ENCODE results near the gene ADAM22.

ADAM22 gene

GRCh38 chr7:87959336-87959735 lies 25.3 kb downstream of the ADAM22 start:
- FAIRE-seq: no peak

GRCh38 chr7:87960239-87960638 lies 26.2 kb downstream of the ADAM22 start:
- FAIRE-seq: no peak

- FAIRE-seq: no peak
Measured at GRCh38 chr7:87961754-87962153, 27.7 kb downstream of the ADAM22 start.

GRCh38 chr7:87966271-87966670 lies 32.2 kb downstream of the ADAM22 start:
- FAIRE-seq: no peak

GRCh38 chr7:87968021-87968420 lies 34.0 kb downstream of the ADAM22 start:
- FAIRE-seq: no peak

- FAIRE-seq: no peak
Measured at GRCh38 chr7:87982116-87982515, 48.1 kb downstream of the ADAM22 start.

- no peak for FAIRE-seq
Measured at GRCh38 chr7:87984088-87984487, 50.0 kb downstream of the ADAM22 start.

- FAIRE-seq: no peak
Measured at GRCh38 chr7:87993269-87993668, 59.2 kb downstream of the ADAM22 start.

GRCh38 chr7:87999261-87999660 lies 65.2 kb downstream of the ADAM22 start:
- FAIRE-seq: no peak

- FAIRE-seq: no peak
Measured at GRCh38 chr7:88001744-88002530, 67.9 kb downstream of the ADAM22 start.

- FAIRE-seq: no peak
Measured at GRCh38 chr7:88002617-88003016, 68.6 kb downstream of the ADAM22 start.

- FAIRE-seq: no peak
Measured at GRCh38 chr7:88003581-88003980, 69.5 kb downstream of the ADAM22 start.

- FAIRE-seq: no peak
Measured at GRCh38 chr7:88005191-88005590, 71.1 kb downstream of the ADAM22 start.

GRCh38 chr7:88009651-88010050 lies 75.6 kb downstream of the ADAM22 start:
- FAIRE-seq: no peak

- FAIRE-seq: no peak
Measured at GRCh38 chr7:88012086-88012485, 78.0 kb downstream of the ADAM22 start.

GRCh38 chr7:88013981-88014380 lies 79.9 kb downstream of the ADAM22 start:
- FAIRE-seq: no peak

GRCh38 chr7:88014581-88014980 lies 80.5 kb downstream of the ADAM22 start:
- no peak for FAIRE-seq

- no peak for FAIRE-seq
Measured at GRCh38 chr7:88015309-88015708, 81.3 kb downstream of the ADAM22 start.

- no peak for FAIRE-seq
Measured at GRCh38 chr7:88018501-88018900, 84.5 kb downstream of the ADAM22 start.

- no peak for FAIRE-seq
Measured at GRCh38 chr7:88020953-88021665, 87.1 kb downstream of the ADAM22 start.

- no peak for FAIRE-seq
Measured at GRCh38 chr7:88027724-88028123, 93.7 kb downstream of the ADAM22 start.

GRCh38 chr7:88034083-88034695 lies 100.1 kb downstream of the ADAM22 start:
- no peak for FAIRE-seq

- FAIRE-seq: no peak
Measured at GRCh38 chr7:88037050-88037449, 103.0 kb downstream of the ADAM22 start.

GRCh38 chr7:88040694-88041093 lies 106.6 kb downstream of the ADAM22 start:
- no peak for FAIRE-seq
